ENCODE results near the gene ADAMTS2.

The ADAMTS2 gene

DNA sequence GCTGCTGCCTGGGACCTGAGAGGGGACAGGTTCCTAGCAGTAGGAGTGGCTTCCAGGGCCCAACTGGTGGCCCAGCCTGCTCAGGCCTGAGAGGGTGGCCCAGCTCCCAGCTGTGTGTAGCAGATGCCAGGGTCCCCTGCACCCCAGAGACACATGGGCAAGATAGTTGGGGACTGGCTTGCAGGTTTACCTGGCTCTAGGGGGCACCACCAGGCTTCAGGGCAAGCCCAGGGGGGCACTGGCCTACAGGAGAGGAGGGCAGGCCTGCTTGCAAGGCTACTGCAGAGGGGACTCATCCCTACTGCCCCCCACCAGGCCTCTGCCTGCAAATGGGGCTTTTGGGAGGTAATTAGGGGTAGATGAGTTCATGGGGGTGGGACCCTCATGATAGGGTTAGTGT is 161.8 kb downstream of the ADAMTS2 start:
- TF ChIP-seq PAX5 (IDR thresholded peaks at IDR 0.05; ENCODE audit: insufficient read depth, low read length, severe bottlenecking), result no peak
- no peak for TF ChIP-seq POU2F2 (IDR thresholded peaks at IDR 0.05; ENCODE audit: low read depth, low read length)
- TF ChIP-seq SPI1 (IDR thresholded peaks at IDR 0.05; ENCODE audit: low read depth, low read length), result no peak
- TF ChIP-seq POLR2AphosphoS5 (IDR thresholded peaks at IDR 0.05; ENCODE audit: low read depth, low read length), result no peak
- DNase-seq (ENCODE audit: insufficient read length, low spot score), result no peak
- no peak for FAIRE-seq

DNA sequence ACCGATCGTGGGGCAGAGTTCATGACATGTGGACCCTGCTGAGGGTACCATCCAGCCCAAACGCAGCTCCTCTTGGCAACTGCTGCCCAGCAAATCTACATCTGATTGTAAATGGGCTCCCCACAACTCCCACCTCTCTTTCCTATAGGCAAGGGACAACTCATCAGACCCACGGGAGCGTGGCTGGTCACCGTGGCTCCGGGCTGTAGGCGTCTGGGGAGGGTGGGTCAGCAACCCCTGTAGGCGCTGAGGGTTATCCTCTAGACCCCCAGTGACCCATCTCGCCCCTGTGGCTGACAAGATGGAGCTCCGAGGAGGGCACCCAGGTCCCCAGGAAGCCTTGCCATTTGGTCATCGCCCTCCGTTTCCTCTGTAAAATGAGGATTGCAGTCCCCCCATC is 162.7 kb downstream of the ADAMTS2 start:
- DNase-seq (ENCODE audit: insufficient read length, low spot score) (no peak), FAIRE-seq (no peak)
- TF ChIP-seq POU2F2 (IDR thresholded peaks at IDR 0.05; ENCODE audit: low read depth, low read length) (no peak), TAF1 (IDR thresholded peaks at IDR 0.05; ENCODE audit: low read depth, low read length) (no peak), POLR2A (IDR thresholded peaks at IDR 0.05; ENCODE audit: low read depth, low read length) (no peak), POLR2AphosphoS5 (IDR thresholded peaks at IDR 0.05; ENCODE audit: low read depth, low read length) (no peak), PAX5 (IDR thresholded peaks at IDR 0.05; ENCODE audit: insufficient read depth, low read length, severe bottlenecking) (no peak), SPI1 (IDR thresholded peaks at IDR 0.05; ENCODE audit: low read depth, low read length) (no peak)

DNA sequence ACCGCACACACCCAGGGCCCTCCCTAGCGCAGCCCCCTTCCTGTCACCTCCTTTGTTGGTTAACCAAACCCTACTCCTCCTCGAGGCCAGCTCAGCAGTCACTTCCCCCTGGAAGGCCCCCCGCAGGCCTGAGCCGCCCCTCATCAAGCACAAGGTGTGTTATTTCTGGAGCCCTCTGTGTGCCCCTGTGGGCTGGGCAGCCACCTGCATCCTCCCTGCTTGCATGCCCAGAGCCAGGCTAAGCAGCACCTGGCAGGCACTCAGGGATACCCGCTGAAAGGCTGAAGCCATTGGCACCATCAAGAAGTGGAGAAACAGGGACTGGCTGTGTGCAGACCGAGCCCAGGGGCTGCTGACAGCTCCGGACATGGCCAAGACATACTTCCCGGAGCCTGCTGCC is 163.3 kb downstream of the ADAMTS2 start:
- no peak for TF ChIP-seq TAF1 (IDR thresholded peaks at IDR 0.05; ENCODE audit: low read depth, low read length)
- DNase-seq (ENCODE audit: insufficient read length, low spot score) (no peak), FAIRE-seq (no peak)

DNA sequence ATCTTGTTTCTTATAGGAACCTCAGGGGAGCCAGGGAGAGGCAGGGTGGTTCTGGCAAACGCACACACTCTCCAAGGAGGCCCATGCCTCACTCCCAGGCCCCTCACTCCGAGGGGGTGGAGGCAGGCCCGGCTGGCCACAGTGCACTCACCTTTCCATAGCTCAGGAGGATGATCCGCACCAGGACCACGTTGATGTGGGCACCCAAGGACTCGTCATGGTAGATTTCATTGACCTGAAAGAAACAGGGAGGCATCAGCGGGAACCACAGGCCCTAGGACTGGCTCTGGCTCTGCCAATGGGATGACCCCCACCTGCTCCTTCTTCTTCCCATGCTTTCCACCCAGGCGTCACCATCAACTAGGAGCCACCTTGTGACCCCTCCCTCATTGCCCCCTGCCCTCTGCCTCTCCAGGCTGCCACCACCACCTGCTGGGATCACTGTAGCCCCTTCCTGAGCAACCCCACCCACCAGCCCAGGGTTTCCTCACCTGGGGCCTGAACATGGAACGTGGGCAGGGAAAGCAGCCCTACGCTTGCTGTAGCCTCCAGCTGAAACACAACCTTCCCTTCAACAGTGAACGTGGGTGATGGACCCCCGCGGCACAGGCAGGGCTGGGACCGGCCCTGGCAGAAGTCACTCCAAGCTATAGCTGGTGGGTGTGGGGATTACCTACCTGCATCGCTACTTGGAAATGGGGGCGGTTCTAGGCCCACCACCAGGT is 164.2 kb downstream of the ADAMTS2 start:
- FAIRE-seq, result no peak
- DNase-seq (ENCODE audit: insufficient read length, low spot score), result no peak
- TF ChIP-seq SPI1 (IDR thresholded peaks at IDR 0.05; ENCODE audit: low read depth, low read length) (no peak), PAX5 (IDR thresholded peaks at IDR 0.05; ENCODE audit: insufficient read depth, low read length, severe bottlenecking) (no peak), POLR2A (IDR thresholded peaks at IDR 0.05; ENCODE audit: low read depth, low read length) (no peak), TAF1 (IDR thresholded peaks at IDR 0.05; ENCODE audit: low read depth, low read length) (no peak), POU2F2 (IDR thresholded peaks at IDR 0.05; ENCODE audit: low read depth, low read length) (no peak), POLR2AphosphoS5 (IDR thresholded peaks at IDR 0.05; ENCODE audit: low read depth, low read length) (no peak)

DNA sequence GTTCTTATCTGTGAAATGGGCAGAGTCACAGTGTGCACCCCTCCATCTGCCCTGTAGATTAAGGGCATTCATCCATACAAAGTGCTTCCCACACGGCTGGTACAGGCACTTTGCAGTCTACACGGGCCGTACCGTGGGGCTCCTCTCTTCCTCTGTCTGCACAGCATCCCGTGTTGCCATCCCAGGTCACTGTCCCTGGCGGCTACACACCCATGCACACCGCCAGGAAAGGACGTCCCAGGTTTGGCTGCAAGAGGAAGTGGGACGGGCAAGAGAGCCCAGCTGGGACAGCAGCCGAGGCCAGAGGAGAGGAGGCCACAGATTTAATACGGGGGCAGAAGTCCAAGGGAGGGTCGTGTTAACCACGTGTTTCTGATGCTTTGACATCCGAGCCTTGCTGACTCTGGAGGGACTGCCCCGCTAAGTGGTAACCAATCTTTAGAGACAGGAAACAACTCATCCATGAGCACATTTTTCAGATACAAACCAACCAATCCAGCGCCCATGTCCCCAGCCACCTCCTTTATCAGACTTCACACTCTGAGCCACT is 165.1 kb downstream of the ADAMTS2 start:
- DNase-seq (ENCODE audit: insufficient read length, low spot score) (no peak), FAIRE-seq (no peak)
- no peak for TF ChIP-seq POLR2A (IDR thresholded peaks at IDR 0.05; ENCODE audit: low read depth, low read length)
- no peak for TF ChIP-seq PAX5 (IDR thresholded peaks at IDR 0.05; ENCODE audit: insufficient read depth, low read length, severe bottlenecking)
- TF ChIP-seq POLR2AphosphoS5 (IDR thresholded peaks at IDR 0.05; ENCODE audit: low read depth, low read length), result no peak
- TF ChIP-seq TAF1 (IDR thresholded peaks at IDR 0.05; ENCODE audit: low read depth, low read length), result no peak
- TF ChIP-seq SPI1 (IDR thresholded peaks at IDR 0.05; ENCODE audit: low read depth, low read length), result no peak
- TF ChIP-seq POU2F2 (IDR thresholded peaks at IDR 0.05; ENCODE audit: low read depth, low read length), result no peak

DNA sequence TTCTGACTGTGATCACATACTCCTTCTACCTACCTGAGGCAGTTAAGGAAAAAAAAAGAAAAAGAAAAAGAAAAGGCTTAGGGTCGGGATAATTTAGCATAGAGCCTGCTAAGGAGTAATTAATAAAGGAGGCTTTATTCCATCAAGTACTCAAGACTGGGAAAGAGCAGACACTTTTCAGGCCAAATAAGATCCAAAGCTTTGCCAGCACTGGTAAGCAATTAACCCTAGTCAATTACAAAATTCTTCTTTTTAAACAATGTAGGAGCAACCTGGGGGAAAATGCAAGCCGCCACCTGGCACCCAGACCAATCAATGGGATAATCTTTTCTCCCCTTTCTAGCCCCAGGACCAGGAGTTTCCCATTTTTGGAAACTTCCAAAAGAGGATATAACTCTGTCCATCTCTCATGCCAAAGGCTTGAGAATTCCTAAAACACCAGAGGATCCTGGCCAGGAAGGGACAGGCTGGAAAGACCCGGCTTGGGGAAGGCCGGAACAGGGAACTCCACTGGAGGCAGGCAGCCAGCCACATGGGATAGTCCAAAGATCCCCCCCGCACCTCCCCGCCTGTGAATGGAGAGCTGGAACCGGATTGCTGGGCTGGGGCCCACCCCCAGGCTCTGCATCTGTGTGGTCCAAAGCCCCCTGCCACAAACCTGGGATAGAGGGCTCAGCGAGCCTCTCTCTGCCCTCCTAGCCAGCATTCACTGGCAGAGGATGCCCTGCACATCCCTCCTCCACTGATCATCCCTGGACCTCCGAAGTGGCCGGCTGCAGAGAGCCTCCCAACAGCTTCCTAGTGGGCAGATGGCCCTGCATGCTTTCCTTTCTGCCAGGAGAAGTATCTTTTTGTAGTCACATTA is 167.3 kb downstream of the ADAMTS2 start:
- FAIRE-seq (no peak), DNase-seq (ENCODE audit: insufficient read length, low spot score) (no peak)
- TF ChIP-seq TAF1 (IDR thresholded peaks at IDR 0.05; ENCODE audit: low read depth, low read length) (no peak), PAX5 (IDR thresholded peaks at IDR 0.05; ENCODE audit: insufficient read depth, low read length, severe bottlenecking) (no peak), POLR2AphosphoS5 (IDR thresholded peaks at IDR 0.05; ENCODE audit: low read depth, low read length) (no peak), POU2F2 (IDR thresholded peaks at IDR 0.05; ENCODE audit: low read depth, low read length) (no peak), POLR2A (IDR thresholded peaks at IDR 0.05; ENCODE audit: low read depth, low read length) (no peak), SPI1 (IDR thresholded peaks at IDR 0.05; ENCODE audit: low read depth, low read length) (no peak)

DNA sequence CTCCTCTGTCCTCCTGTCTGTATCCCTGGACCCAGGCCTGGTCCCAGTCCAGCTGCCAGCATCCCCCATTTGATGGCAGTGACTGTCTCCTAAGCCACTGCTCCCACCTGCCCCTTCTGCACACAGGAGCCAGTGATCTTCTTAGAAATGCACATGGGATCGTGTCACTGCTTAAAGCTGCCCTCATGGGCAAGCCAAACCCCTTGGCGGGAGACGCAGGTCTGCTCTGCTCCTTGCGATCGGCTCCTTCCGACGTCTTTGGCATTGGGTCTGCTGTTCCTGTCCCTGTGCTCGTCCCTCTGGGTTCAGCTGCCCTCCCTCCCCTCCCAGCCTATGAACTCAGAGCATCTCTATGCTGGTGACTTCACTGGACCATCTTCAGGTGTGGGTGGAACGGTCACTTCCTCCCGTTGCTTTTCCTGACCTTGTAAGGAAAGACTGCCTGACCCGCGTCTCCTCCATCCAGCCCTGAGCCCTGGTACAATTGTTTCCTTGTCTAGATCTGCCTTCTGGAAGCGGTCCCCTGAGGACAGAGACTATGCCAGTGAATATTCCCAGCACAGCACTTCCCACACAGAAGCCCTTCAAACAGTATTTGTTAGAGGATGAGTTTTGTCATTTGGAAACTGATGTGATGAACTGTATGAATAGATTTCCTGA is 168.6 kb downstream of the ADAMTS2 start:
- FAIRE-seq (no peak), DNase-seq (ENCODE audit: insufficient read length, low spot score) (no peak)

DNA sequence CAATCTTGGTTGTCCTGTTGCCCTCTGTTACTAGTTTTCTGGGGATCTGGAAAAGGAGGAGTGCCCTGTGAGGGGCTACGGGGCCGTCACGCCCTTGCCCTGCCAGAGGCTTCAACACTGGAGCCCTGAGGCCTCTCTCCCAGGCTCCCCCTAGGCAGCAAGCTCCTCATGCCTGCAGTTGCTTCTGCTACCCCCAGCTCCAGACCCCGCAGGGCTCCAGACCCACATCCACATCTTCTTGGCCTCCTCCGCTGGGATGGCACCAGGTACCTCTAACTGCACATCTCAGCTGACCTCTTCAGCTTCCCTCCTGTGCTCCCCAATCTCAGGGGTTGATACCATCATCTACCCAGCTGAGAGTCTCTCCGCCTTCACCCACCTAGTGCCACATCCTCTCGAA is 169.1 kb downstream of the ADAMTS2 start:
- FAIRE-seq (no peak), DNase-seq (ENCODE audit: insufficient read length, low spot score) (no peak)
- TF ChIP-seq SPI1 (IDR thresholded peaks at IDR 0.05; ENCODE audit: low read depth, low read length) (no peak), POU2F2 (IDR thresholded peaks at IDR 0.05; ENCODE audit: low read depth, low read length) (no peak)

More for the DNA sequence above, 168.6 kb downstream of the ADAMTS2 start:
- TF ChIP-seq POLR2A (IDR thresholded peaks at IDR 0.05; ENCODE audit: low read depth, low read length), result no peak
- TF ChIP-seq PAX5 (IDR thresholded peaks at IDR 0.05; ENCODE audit: insufficient read depth, low read length, severe bottlenecking), result no peak
- TF ChIP-seq TAF1 (IDR thresholded peaks at IDR 0.05; ENCODE audit: low read depth, low read length), result no peak
- TF ChIP-seq POLR2AphosphoS5 (IDR thresholded peaks at IDR 0.05; ENCODE audit: low read depth, low read length), result no peak
- TF ChIP-seq POU2F2 (IDR thresholded peaks at IDR 0.05; ENCODE audit: low read depth, low read length), result no peak
- TF ChIP-seq SPI1 (IDR thresholded peaks at IDR 0.05; ENCODE audit: low read depth, low read length), result no peak

Data from GM12891 (cell line).